Osteocyte (in vitro differentiated cells): ENCODE data around the gene FNBP1. TPM values are rescaled to one million over a fixed set of nuclear protein-coding genes. Genes with fewer than 3 reads are reported as not detected.

Source experiments
- DNase-seq: peaks from one replicate; pipeline ENCODE4 v3.0.0; 2021; ENCODE audit warnings: mixed read lengths; ENCODE audit not compliant: unreplicated experiment; ENCODE audit errors: extremely low spot score
- H3K27ac Mint-ChIP-seq: one replicate; pipeline ENCODE4 v1.8.0; 2021; ENCODE audit warnings: mild to moderate bottlenecking, mixed read lengths; ENCODE audit not compliant: unreplicated experiment
- H3K27me3 Mint-ChIP-seq: one replicate; pipeline ENCODE4 v1.8.0; 2021; ENCODE audit warnings: mixed read lengths; ENCODE audit not compliant: unreplicated experiment
- H3K36me3 Mint-ChIP-seq: one replicate; pipeline ENCODE4 v1.8.0; 2021; ENCODE audit warnings: mixed read lengths; ENCODE audit not compliant: unreplicated experiment
- H3K4me1 Mint-ChIP-seq: one replicate; pipeline ENCODE4 v1.8.0; 2021; ENCODE audit warnings: mixed read lengths; ENCODE audit not compliant: unreplicated experiment
- H3K4me3 Mint-ChIP-seq: one replicate; pipeline ENCODE4 v1.8.0; 2021; ENCODE audit warnings: mild to moderate bottlenecking, moderate library complexity, mixed read lengths; ENCODE audit not compliant: unreplicated experiment
- H3K9me3 Mint-ChIP-seq: one replicate; pipeline ENCODE4 v1.8.0; 2021; ENCODE audit warnings: mixed read lengths; ENCODE audit not compliant: unreplicated experiment
- total RNA-seq: library from RNA; stranded (reverse); gene quantifications from 2 replicates; pipeline ENCODE4 v1.2.1, GENCODE V29; 2021
- TF ChIP-seq, protein P1 (sequence below): fragments of 200-600 bp; sonication (generic); IDR thresholded peaks from 2 replicates; pipeline ENCODE4 v1.5.0; 2021; ENCODE audit warnings: antibody characterized with exemption, mild to moderate bottlenecking, moderate library complexity

FNBP1 gene
- total RNA-seq, 1 donor from 2014 or later, result 62.2 TPM

DNA sequence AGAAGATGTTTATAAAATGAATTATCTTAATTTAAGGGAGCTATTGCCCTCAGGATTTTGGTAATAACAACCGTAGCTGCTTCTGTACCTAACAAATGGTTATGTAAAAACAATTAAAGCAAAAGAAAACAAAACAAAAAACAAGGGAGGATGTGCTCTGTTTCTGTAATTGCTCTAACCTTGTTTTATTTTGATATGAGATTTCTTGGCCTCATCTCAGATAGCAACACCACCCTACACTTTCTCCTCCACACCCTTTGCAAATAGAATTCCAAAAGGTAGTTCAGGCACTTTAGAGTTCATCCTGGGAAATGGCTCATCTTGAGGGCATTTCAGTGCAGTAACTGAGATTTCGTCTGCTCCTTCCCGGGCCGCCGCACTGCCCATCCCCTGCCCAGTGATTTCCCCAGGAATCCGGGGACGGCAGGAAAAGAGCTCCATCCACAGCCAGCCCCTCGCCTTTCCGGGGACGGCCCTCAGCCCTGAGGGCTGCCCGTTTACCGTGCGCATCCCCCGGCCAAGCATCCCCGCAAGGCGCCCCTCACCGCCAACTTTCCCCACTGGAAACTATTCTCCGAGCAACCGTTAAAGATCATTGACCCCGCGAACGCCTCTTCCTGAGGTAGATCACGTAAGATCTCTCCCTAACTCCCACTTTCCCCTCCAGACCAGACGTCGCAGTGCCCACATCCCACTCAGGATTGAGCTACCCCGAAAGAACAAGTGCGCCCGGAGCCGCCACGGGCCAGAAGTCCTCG, 1.2 kb downstream of the FNBP1 start:
- Mint-ChIP-seq H3K4me1 (peaks cover 46% of the 10 kb centered on the region), H3K4me3 (peak overlapping the region; percentile 93), H3K9me3 (no peaks in the 10 kb centered on the region), H3K27me3 (no peaks in the 10 kb centered on the region), H3K27ac (peak overlapping the region; percentile 91), H3K36me3 (no peaks in the 10 kb centered on the region)
- no peak for DNase-seq
- TF ChIP-seq, protein P1, sequence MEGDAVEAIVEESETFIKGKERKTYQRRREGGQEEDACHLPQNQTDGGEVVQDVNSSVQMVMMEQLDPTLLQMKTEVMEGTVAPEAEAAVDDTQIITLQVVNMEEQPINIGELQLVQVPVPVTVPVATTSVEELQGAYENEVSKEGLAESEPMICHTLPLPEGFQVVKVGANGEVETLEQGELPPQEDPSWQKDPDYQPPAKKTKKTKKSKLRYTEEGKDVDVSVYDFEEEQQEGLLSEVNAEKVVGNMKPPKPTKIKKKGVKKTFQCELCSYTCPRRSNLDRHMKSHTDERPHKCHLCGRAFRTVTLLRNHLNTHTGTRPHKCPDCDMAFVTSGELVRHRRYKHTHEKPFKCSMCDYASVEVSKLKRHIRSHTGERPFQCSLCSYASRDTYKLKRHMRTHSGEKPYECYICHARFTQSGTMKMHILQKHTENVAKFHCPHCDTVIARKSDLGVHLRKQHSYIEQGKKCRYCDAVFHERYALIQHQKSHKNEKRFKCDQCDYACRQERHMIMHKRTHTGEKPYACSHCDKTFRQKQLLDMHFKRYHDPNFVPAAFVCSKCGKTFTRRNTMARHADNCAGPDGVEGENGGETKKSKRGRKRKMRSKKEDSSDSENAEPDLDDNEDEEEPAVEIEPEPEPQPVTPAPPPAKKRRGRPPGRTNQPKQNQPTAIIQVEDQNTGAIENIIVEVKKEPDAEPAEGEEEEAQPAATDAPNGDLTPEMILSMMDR, result no peak

DNA sequence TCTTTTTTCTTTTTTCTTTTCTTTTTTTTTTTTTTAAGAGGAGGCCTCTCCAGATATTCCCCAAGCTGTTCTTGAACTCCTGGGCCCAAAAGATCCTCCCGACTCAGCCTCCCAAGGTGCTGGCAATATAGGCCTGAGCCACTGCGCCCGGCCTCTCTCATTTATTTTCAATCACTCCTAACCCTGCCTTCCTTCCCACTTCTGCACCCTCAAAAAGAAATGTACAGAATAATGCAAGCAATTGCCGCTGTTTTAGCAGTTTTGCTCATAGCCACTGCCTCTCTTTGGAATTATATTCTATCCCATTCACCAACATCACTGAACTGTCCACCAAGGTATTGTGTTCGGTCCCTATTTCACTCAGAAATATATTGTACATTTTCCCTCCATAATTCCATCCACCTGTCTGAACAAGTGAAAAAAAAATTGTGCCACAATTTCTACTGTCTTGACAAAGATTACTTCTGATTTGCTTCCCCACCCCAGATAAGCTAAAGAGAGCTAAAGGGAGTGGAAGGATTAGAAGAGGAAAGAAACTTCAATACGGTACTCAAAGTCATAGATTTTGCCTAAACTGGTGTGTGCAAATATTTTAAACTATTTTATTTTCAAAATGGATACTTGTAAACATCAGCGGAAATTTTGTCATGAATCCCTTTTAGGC, 1.9 kb downstream of the FNBP1 start:
- Mint-ChIP-seq H3K4me3 (peak overlapping the region; percentile 93), H3K4me1 (peaks cover 53% of the 10 kb centered on the region), H3K27me3 (no peaks in the 10 kb centered on the region), H3K27ac (peak overlapping the region; percentile 91), H3K9me3 (no peaks in the 10 kb centered on the region), H3K36me3 (no peaks in the 10 kb centered on the region)
- no peak for DNase-seq
- TF ChIP-seq, protein P1, result no peak

DNA sequence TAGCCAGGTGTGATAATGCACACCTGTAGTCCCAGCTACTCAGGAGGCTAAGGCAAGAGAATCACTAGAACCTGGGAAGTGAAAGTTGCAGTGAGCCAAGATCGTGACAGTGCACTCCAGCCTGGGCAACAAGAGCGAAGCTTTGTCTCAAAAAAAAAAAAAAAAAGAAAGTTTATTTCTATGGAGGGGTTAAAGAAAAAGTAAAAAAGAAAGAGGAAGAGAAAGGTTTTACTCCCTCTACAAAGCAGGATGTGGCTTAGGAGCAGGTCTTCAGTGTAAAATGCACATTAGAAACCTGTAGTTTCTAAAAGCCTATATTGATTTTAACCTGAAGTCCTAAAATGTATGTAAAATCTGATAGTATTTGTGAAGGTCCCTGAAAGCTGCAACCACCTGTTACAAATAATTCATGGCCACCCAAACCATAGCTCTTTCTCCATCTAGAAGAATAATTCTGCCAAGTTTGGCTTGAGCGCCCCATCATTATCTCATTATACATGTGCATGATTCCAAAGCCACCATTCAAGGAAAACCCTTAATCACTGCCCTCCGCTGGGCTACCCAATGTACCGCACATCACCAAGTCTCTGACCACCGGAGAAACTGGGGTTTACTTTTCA, 3.4 kb downstream of the FNBP1 start:
- TF ChIP-seq, protein P1, result peak; percentile 44
- no peak overlapping the region for H3K4me3 Mint-ChIP-seq

DNA sequence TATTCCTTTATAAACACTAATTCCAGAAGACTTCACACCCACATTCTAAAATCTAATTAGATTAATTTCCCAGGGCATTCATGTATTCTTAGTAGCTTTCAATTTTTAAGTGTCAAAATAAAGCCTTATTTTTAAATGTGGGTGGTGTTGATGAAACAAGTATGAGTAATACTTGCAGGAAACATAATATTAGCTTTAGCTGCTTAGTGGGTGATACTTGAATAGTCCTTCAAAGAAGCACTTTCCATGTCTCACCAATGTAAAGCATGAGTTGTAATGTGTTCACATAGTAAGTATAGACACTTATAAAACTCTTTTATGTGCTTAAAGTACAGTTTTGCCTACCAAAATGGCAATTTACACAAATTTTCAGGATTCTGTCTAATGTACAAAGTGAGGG, 6.9 kb downstream of the FNBP1 start:
- no peak for DNase-seq
- Mint-ChIP-seq H3K27me3 (no peaks in the 10 kb centered on the region), H3K4me3 (peak overlapping the region; percentile 18), H3K9me3 (no peaks in the 10 kb centered on the region), H3K36me3 (no peaks in the 10 kb centered on the region), H3K27ac (peak overlapping the region; percentile 74), H3K4me1 (peaks cover 67% of the 10 kb centered on the region)
- TF ChIP-seq, protein P1, result no peak

More for the DNA sequence above, 3.4 kb downstream of the FNBP1 start:
- Mint-ChIP-seq H3K27ac (peak overlapping the region; percentile 27), H3K27me3 (no peaks in the 10 kb centered on the region), H3K4me1 (peaks cover 58% of the 10 kb centered on the region), H3K9me3 (no peaks in the 10 kb centered on the region), H3K36me3 (no peaks in the 10 kb centered on the region)
- no peak for DNase-seq

DNA sequence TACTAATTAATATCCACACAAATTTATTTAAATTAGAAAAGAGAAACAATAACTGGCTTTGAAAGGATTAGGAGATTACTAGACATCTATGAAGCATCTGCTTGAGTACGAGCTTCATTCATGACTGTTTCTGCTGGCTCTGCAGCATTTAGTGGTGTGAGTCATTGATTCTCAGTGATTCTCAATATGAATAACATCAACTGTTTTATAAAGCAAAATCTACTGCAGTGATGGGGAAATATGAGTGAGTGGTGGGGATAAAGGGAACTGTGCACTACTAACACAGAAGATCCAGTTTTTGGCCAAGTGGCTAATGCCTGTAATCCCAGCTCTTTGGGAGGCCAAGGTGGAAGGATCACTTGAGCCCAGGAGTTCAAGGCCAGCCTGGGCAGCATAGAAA, 8.4 kb downstream of the FNBP1 start:
- H3K4me3 Mint-ChIP-seq, result peak overlapping the region; percentile 1
- no peak for DNase-seq
- TF ChIP-seq, protein P1, result no peak
- H3K36me3 Mint-ChIP-seq, result no peaks in the 10 kb centered on the region
- H3K27ac Mint-ChIP-seq, result peak overlapping the region; percentile 56
- H3K27me3 Mint-ChIP-seq, result no peaks in the 10 kb centered on the region
- no peaks in the 10 kb centered on the region for H3K9me3 Mint-ChIP-seq
- H3K4me1 Mint-ChIP-seq, result peaks cover 67% of the 10 kb centered on the region
